ENCODE results near the gene HOXD3.

Gene HOXD3

DNA sequence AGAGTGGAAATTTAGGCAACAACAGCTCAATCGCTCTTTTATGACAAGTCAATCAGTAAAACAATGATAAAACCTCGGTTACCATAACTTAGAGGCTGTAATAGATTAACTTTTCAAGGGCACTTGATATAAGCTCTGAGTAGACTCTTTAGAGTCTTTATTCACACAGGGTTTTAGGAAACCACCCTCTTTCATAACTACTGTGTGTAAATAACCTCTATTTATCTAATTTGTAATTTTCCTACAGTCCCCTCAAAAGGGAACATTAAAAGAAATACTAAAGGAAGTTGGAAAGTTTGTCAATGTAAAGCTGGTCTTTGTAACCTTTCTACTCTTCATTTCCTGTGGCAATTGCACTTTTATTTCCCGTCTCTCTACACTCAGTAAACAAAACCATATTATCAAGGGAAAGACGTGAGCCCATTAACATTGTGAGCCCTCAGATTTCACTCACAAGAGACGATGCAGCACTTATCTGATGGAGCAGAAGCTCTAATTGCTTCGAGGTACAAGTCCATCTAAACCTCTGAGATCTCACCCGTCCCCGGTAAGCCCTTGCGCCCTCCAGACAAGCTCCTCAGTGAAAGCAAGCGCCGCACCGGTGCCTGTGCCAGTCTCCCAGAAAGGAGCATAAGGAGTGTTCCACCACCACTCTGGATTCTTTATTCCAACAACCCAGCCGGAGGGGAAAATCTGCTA, 30.2 kb downstream of the HOXD3 start:
- Histone ChIP-seq H3K27me3 (no peaks in the 10 kb centered on the region), H3K9me3 (no peaks in the 10 kb centered on the region), H3K4me3 (ENCODE audit: low read depth, low read length) (peak overlapping the region; percentile 83), H3K36me3 (no peaks in the 10 kb centered on the region), H3K4me1 (no peaks in the 10 kb centered on the region; the same call in 1 of the 2 replicates)
- no peak for DNase-seq
- TF ChIP-seq, protein P1, sequence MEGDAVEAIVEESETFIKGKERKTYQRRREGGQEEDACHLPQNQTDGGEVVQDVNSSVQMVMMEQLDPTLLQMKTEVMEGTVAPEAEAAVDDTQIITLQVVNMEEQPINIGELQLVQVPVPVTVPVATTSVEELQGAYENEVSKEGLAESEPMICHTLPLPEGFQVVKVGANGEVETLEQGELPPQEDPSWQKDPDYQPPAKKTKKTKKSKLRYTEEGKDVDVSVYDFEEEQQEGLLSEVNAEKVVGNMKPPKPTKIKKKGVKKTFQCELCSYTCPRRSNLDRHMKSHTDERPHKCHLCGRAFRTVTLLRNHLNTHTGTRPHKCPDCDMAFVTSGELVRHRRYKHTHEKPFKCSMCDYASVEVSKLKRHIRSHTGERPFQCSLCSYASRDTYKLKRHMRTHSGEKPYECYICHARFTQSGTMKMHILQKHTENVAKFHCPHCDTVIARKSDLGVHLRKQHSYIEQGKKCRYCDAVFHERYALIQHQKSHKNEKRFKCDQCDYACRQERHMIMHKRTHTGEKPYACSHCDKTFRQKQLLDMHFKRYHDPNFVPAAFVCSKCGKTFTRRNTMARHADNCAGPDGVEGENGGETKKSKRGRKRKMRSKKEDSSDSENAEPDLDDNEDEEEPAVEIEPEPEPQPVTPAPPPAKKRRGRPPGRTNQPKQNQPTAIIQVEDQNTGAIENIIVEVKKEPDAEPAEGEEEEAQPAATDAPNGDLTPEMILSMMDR (IDR thresholded peaks at IDR 0.05; ENCODE audit: low read depth, low read length) = no peak

- H3K4me1 ChIP-seq = no peaks in the 10 kb centered on the region; the same call in 1 of the 2 replicates
- no peaks in the 10 kb centered on the region for H3K36me3 ChIP-seq
- H3K9me3 ChIP-seq = no peaks in the 10 kb centered on the region
- peak within 1 kb of the TSS; percentile 83 for H3K4me3 ChIP-seq (ENCODE audit: low read depth, low read length)
- no peaks in the 10 kb centered on the region for H3K27me3 ChIP-seq
- DNase-seq = peak; percentile 74
- TF ChIP-seq, protein P1 (IDR thresholded peaks at IDR 0.05; ENCODE audit: low read depth, low read length) = no peak
Observed at GRCh38 chr2:176187899-176188773, 31.0 kb downstream of the HOXD3 start, which contains the start of gene HOXD1. HOXD1 (plus strand) TSS chr2:176188668; CDS start chr2:176188802, 134 bp downstream.

GRCh38 chr2:176188774-176189680, 31.9 kb downstream of the HOXD3 start:
- H3K9me3 ChIP-seq = no peaks in the 10 kb centered on the region
- TF ChIP-seq, protein P1 (IDR thresholded peaks at IDR 0.05; ENCODE audit: low read depth, low read length) = no peak
- peak overlapping the region; percentile 83 for H3K4me3 ChIP-seq (ENCODE audit: low read depth, low read length)
- no peak for DNase-seq
- H3K4me1 ChIP-seq = no peaks in the 10 kb centered on the region; the same call in 1 of the 2 replicates
- H3K36me3 ChIP-seq = no peaks in the 10 kb centered on the region
- H3K27me3 ChIP-seq = no peaks in the 10 kb centered on the region

- H3K4me1 ChIP-seq = no peaks in the 10 kb centered on the region; the same call in 1 of the 2 replicates
- no peak for DNase-seq
- no peak overlapping the region for H3K4me3 ChIP-seq (ENCODE audit: low read depth, low read length)
- no peaks in the 10 kb centered on the region for H3K27me3 ChIP-seq
- TF ChIP-seq, protein P1 (IDR thresholded peaks at IDR 0.05; ENCODE audit: low read depth, low read length) = no peak
- no peaks in the 10 kb centered on the region for H3K36me3 ChIP-seq
- H3K9me3 ChIP-seq = no peaks in the 10 kb centered on the region
Observed at GRCh38 chr2:176189681-176190641, 32.9 kb downstream of the HOXD3 start.

- Histone ChIP-seq H3K36me3 (no peaks in the 10 kb centered on the region), H3K27me3 (no peaks in the 10 kb centered on the region), H3K4me1 (no peaks in the 10 kb centered on the region), H3K4me3 (ENCODE audit: low read depth, low read length) (no peak overlapping the region), H3K9me3 (no peaks in the 10 kb centered on the region)
- DNase-seq = no peak
- TF ChIP-seq, protein P1 (IDR thresholded peaks at IDR 0.05; ENCODE audit: low read depth, low read length) = no peak
Observed at GRCh38 chr2:176192351-176192750, 35.2 kb downstream of the HOXD3 start.
